K562 (cell line): ENCODE results near the gene CAPS. TPM values are rescaled to one million over a fixed set of nuclear protein-coding genes. Genes with fewer than 3 reads are reported as not detected.

Source experiments
- CCNT2 ChIP-seq: IDR thresholded peaks from 2 replicates; pipeline ENCODE4 v1.6.1; 2011; ENCODE audit warnings: borderline replicate concordance, low read depth, mild to moderate bottlenecking, moderate library complexity, mixed read lengths, low read length; ENCODE audit not compliant: insufficient read length; ENCODE audit errors: extremely low read depth
- ERF ChIP-seq: fragments of 450-650 bp; formaldehyde crosslinking; IDR thresholded peaks from 2 replicates; pipeline ENCODE4 v1.4.0; 2020; ENCODE audit warnings: mild to moderate bottlenecking, mixed read lengths
- FOXM1 ChIP-seq, 2 experiments: fragments of 450-650 bp in 1 of 2; sonication (generic) in 1 of 2; formaldehyde crosslinking in 1 of 2; IDR thresholded peaks; 2 replicates each; pipeline versions ENCODE4 v1.6.1 to v1.9.0; 2017 to 2022; ENCODE audit warnings: low read depth in 2 of 2, mild to moderate bottlenecking in 2 of 2, missing genetic modification reagents in 1 of 2, moderate library complexity in 1 of 2
- HMGN3 ChIP-seq: IDR thresholded peaks from 2 replicates; pipeline ENCODE4 v1.6.1; 2011; ENCODE audit warnings: borderline replicate concordance, low read depth, mild to moderate bottlenecking, mixed read lengths, low read length; ENCODE audit not compliant: insufficient read length; ENCODE audit errors: extremely low read depth
- KLF1 ChIP-seq: fragments of 450-650 bp; IDR thresholded peaks from 2 replicates; pipeline ENCODE4 v1.6.1; 2016; ENCODE audit warnings: missing genetic modification characterization, missing compliant biosample characterization
- MAZ ChIP-seq, 2 experiments: fragments of 450-650 bp in 1 of 2; sonication (generic) in 1 of 2; formaldehyde crosslinking; IDR thresholded peaks in 1 of 2; conservative IDR thresholded peaks in 1 of 2; 2 replicates each; pipeline versions ENCODE4 v1.4.0 to v1.5.0; 2020; ENCODE audit warnings: mild to moderate bottlenecking in 1 of 2, missing genetic modification reagents in 1 of 2
- RBFOX2 ChIP-seq: fragments of 200-400 bp; formaldehyde crosslinking; IDR thresholded peaks from 2 replicates; pipeline ENCODE4 v1.6.1; 2017; ENCODE audit warnings: low read depth, mild to moderate bottlenecking, low read length, moderate library complexity
- RFX1 ChIP-seq: fragments of 450-650 bp; IDR thresholded peaks from 2 replicates; pipeline ENCODE4 v1.6.1; 2016; ENCODE audit warnings: mild to moderate bottlenecking, moderate library complexity
- SAP30 ChIP-seq: fragments of 200-600 bp; sonication (generic); IDR thresholded peaks from 2 replicates; pipeline ENCODE4 v1.6.1; 2012; ENCODE audit warnings: borderline replicate concordance, low read depth, mild to moderate bottlenecking, moderate library complexity, low read length, control low read depth, inconsistent platforms; ENCODE audit not compliant: insufficient read depth, poor library complexity, severe bottlenecking
- SIRT6 ChIP-seq: IDR thresholded peaks from one replicate; pipeline ENCODE4 v1.6.1; 2012; ENCODE audit warnings: low read depth, mild to moderate bottlenecking, control low read depth, inconsistent platforms, low read length, moderate library complexity
- SP2 ChIP-seq: IDR thresholded peaks from 2 replicates; pipeline ENCODE4 v1.6.1; 2011; ENCODE audit warnings: mild to moderate bottlenecking, low read depth, low read length, moderate library complexity; ENCODE audit not compliant: poor library complexity, severe bottlenecking; ENCODE audit errors: extremely low read depth
- SRSF9 ChIP-seq: fragments of 200-400 bp; formaldehyde crosslinking; IDR thresholded peaks from 2 replicates; pipeline ENCODE4 v1.6.1; 2017; ENCODE audit warnings: low read depth, low read length, borderline replicate concordance
- TBP ChIP-seq: optimal IDR thresholded peaks from 2 replicates; pipeline ENCODE3; 2011; ENCODE audit warnings: low read depth, low read length, improper control_type of control experiment
- ZFX ChIP-seq: sonication (generic); formaldehyde crosslinking; IDR thresholded peaks from 2 replicates; pipeline ENCODE4 v1.8.0; 2022; ENCODE audit warnings: mild to moderate bottlenecking, missing genetic modification reagents, moderate library complexity
- ZNF12 ChIP-seq: sonication (generic); formaldehyde crosslinking; IDR thresholded peaks from 2 replicates; pipeline ENCODE4 v1.4.0; 2020; ENCODE audit warnings: mild to moderate bottlenecking, missing genetic modification reagents
- ZNF780A ChIP-seq: fragments of 250-450 bp; sonication (Bioruptor Pico); IDR thresholded peaks from 2 replicates; pipeline ENCODE4 v1.5.0; 2021; ENCODE audit warnings: mild to moderate bottlenecking
- polyA plus RNA-seq, 8 experiments: library from polyadenylated mRNA; depleted of rRNA in 4 of 8; stranded (reverse) in 5 of 8; unstranded in 3 of 8; fragments of >200 nt; fragmentation: Nextera tagmentation in 2 of 8; fragmentation: Illumina TruSeq in 1 of 8; extraction: Ambion mirVana in 2 of 8; extraction: Trizol in 1 of 8; gene quantifications; 2 replicates each; pipeline versions ENCODE4 v1.2.1 to v1.2.3, GENCODE V29; 2011 to 2014; ENCODE audit warnings: inconsistent platforms in 1 of 8, missing spikeins in 1 of 8
- total RNA-seq, 7 experiments: library from RNA; depleted of rRNA in 6 of 7; stranded (reverse); fragments of >200 nt in 6 of 7; fragmentation: Illumina TruSeq in 2 of 7; extraction: Trizol in 2 of 7; gene quantifications; 2 replicates each; pipeline versions ENCODE4 v1.2.1 to v1.2.3, GENCODE V29; 2011 to 2021; ENCODE audit warnings: low replicate concordance in 1 of 7
- TF ChIP-seq, protein P1 (sequence below), 3 experiments: fragments of 200-800 bp in 1 of 3; fragments of 250-450 bp in 1 of 3; fragments of 450-650 bp in 1 of 3; sonication (Bioruptor Pico) in 1 of 3; sonication (Bioruptor generic) in 1 of 3; formaldehyde crosslinking in 1 of 3; IDR thresholded peaks; 2 replicates each; pipeline versions ENCODE4 v1.6.1 to v1.8.0; 2016 to 2022; ENCODE audit warnings: mild to moderate bottlenecking in 2 of 3, missing genetic modification characterization in 2 of 3, missing compliant biosample characterization in 1 of 3, moderate library complexity in 1 of 3
- TF ChIP-seq, protein P2 (sequence below): fragments of 250-450 bp; sonication (Bioruptor Pico); IDR thresholded peaks from 2 replicates; pipeline ENCODE4 v1.4.0; 2020; ENCODE audit warnings: mild to moderate bottlenecking, moderate library complexity
- TF ChIP-seq, protein P3 (sequence below): fragments of 450-650 bp; formaldehyde crosslinking; IDR thresholded peaks from 2 replicates; pipeline ENCODE4 v1.4.0; 2020; ENCODE audit warnings: mild to moderate bottlenecking, mixed read lengths

The CAPS gene
- total and polyA plus RNA-seq, 9 of the 15 experiments (the other 6 are each of a cell fraction or from before 2014, with no cell fraction given) = 0.15 to 4.0 (median 0.91) TPM

DNA sequence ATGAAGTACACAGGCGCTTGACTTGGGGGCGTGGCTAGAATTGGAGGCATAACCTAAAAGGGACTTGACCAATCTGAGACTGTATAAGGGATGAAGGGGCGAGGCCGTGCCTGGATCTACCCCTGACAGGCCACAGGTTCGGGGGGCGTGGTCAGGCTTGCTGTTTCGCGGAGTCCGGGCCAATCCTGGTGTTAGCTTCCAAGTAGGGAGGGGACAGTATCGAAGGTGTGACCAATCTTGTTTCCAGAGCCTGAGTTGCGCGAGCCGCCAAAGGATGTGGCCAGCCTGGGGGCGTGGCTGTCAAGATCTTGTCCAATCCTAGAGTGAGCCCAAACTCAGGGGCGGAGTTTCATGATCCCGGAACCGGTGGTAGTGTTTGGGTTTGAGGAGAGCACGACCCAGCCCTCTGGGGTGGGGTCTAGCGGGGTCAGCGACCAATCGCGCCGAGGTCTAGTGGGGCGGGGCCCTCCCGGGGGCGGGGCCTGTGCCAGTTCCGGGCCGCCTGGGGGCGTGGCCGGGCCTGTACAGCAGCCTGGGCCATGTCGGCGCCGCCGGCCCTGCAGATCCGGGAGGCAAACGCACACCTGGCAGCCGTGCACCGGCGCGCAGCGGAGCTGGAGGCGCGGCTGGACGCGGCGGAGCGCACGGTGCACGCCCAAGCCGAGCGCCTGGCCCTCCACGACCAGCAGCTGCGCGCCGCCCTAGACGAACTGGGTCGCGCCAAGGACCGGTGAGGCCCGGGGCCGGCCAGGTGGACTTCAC lies 9.5 kb upstream of the CAPS start, which contains the start of gene VMAC (continued):
- TF ChIP-seq, protein P1, sequence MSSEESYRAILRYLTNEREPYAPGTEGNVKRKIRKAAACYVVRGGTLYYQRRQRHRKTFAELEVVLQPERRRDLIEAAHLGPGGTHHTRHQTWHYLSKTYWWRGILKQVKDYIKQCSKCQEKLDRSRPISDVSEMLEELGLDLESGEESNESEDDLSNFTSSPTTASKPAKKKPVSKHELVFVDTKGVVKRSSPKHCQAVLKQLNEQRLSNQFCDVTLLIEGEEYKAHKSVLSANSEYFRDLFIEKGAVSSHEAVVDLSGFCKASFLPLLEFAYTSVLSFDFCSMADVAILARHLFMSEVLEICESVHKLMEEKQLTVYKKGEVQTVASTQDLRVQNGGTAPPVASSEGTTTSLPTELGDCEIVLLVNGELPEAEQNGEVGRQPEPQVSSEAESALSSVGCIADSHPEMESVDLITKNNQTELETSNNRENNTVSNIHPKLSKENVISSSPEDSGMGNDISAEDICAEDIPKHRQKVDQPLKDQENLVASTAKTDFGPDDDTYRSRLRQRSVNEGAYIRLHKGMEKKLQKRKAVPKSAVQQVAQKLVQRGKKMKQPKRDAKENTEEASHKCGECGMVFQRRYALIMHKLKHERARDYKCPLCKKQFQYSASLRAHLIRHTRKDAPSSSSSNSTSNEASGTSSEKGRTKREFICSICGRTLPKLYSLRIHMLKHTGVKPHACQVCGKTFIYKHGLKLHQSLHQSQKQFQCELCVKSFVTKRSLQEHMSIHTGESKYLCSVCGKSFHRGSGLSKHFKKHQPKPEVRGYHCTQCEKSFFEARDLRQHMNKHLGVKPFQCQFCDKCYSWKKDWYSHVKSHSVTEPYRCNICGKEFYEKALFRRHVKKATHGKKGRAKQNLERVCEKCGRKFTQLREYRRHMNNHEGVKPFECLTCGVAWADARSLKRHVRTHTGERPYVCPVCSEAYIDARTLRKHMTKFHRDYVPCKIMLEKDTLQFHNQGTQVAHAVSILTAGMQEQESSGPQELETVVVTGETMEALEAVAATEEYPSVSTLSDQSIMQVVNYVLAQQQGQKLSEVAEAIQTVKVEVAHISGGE (CRISPR knock-in tag; IDR thresholded peaks at IDR 0.05) = no peak
- TF ChIP-seq ZFX (peak; percentile 86), ZNF780A (CRISPR knock-in tag) (no peak), MAZ (CRISPR knock-in tag; conservative IDR thresholded peaks at IDR 0.05 in 1 of 2, IDR thresholded peaks at IDR 0.05 in 1 of 2) (peak; percentile 35 to 43; a peak in 2 of 4 replicates), SAP30 (peak; percentile 93), FOXM1 (IDR thresholded peaks at IDR 0.05; ENCODE audit: low read depth) (no peak), FOXM1 (CRISPR knock-in tag; IDR thresholded peaks at IDR 0.05; ENCODE audit: low read depth) (0 out of 2 replicates have a peak, but pooled peaks have one; percentile 53), TBP (peak; percentile 46), HMGN3 (peak; percentile 38), ERF (CRISPR knock-in tag) (0 out of 2 replicates have a peak, but pooled peaks have one; percentile 14), SP2 (peak; percentile 23), ZNF12 (CRISPR knock-in tag) (no peak), RFX1 (no peak), RBFOX2 (peak; percentile 70), KLF1 (tag) (peak; percentile 61), SRSF9 (no peak), SIRT6 (no peak), CCNT2 (no peak)
- TF ChIP-seq, protein P2, sequence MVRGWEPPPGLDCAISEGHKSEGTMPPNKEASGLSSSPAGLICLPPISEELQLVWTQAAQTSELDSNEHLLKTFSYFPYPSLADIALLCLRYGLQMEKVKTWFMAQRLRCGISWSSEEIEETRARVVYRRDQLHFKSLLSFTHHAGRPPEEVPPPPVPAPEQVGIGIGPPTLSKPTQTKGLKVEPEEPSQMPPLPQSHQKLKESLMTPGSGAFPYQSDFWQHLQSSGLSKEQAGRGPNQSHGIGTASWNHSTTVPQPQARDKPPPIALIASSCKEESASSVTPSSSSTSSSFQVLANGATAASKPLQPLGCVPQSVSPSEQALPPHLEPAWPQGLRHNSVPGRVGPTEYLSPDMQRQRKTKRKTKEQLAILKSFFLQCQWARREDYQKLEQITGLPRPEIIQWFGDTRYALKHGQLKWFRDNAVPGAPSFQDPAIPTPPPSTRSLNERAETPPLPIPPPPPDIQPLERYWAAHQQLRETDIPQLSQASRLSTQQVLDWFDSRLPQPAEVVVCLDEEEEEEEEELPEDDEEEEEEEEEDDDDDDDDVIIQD = no peak
- TF ChIP-seq, protein P3, sequence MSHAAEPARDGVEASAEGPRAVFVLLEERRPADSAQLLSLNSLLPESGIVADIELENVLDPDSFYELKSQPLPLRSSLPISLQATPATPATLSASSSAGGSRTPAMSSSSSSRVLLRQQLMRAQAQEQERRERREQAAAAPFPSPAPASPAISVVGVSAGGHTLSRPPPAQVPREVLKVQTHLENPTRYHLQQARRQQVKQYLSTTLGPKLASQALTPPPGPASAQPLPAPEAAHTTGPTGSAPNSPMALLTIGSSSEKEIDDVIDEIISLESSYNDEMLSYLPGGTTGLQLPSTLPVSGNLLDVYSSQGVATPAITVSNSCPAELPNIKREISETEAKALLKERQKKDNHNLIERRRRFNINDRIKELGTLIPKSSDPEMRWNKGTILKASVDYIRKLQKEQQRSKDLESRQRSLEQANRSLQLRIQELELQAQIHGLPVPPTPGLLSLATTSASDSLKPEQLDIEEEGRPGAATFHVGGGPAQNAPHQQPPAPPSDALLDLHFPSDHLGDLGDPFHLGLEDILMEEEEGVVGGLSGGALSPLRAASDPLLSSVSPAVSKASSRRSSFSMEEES (CRISPR knock-in tag) = no peak
